Left hindlimb (tissue), 1 donor: Measurements from ENCODE around the gene PPM1L.
"Not testable (repeated sequence)": the region's sequence is repeated elsewhere in the genome, so short reads cannot be mapped to it uniquely, and the experiment has no call there.

Experiments used
- DNase-seq: peaks from one replicate; pipeline ENCODE4 v3.0.0-alpha.2; 2018

Gene PPM1L

DNA sequence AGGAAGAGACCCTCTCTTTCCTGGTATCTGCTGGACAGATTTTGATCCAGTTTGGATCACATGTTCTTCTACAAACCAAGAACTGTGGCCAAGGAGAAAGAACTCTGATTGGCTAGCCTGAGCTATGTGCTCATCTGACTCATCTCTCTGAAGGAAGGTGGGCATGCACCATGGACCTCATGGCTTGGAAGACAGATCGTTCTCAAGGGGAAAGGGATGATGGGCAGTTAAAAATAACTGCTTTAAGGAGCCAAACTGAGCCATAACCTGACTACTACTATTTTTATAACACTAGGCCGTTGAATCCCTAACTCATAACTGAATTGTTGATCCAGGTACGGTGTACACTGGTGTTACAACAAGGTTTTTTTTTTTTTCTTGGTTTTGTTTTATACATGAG lies 236.7 kb downstream of the PPM1L start:
- DNase-seq, result no peak

DNA sequence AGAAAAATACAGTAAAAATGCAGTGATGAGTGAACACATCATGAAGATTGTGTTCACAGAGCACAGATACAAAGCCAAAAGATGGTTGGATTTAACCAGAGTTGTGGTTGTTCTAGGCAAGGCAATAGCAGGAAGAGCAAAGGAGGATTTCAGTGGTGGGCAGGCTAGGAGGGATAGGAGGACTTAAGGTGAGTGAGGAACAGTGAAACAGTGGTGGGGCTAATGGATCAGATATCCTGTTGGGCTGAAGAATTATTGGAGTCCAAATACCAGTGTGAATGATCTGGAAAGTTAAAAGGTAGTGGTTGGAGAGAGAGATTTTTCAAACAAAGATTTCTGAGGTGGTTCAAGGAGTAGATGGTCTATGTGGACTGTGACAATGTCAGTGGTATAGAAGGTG lies 240.8 kb downstream of the PPM1L start:
- DNase-seq, result no peak

DNA sequence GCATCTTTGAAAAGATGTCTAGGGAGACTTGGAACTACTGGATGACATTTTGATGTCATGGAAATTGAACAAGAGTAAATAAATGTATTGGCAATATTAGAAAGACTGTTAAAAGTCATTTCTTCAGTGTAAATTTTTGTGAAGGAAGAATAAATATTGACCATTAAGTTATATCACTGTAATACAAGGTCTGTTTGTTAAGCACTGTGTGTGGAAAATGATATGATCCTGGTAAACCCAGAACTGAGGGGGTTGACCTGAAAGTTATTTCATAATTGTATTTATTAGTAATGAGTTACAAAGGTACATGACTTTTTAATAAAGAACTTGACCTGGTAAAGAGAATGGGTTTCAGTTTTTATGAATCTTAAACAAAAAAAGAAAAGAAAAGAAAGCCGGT lies 242.6 kb downstream of the PPM1L start:
- DNase-seq, result no peak

DNA sequence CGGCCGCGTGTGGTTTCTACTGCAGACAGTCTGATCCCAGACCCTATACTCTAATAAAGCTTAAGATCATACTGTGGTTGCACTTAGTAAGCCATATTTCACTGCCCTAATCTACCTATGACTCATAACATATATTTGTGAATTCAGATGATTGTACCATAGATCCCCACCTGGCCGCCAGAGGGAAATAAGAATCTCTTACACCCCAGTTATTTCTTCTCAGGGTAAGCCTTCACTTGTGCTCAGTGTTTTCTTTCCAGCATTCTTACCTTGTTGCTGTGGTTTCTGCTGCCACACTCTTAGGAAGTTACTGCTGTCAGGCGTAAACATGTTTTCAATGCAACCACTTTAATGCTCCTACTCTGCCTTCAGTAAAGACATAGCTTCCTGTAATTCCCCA lies 243.2 kb downstream of the PPM1L start:
- DNase-seq, result no peak

DNA sequence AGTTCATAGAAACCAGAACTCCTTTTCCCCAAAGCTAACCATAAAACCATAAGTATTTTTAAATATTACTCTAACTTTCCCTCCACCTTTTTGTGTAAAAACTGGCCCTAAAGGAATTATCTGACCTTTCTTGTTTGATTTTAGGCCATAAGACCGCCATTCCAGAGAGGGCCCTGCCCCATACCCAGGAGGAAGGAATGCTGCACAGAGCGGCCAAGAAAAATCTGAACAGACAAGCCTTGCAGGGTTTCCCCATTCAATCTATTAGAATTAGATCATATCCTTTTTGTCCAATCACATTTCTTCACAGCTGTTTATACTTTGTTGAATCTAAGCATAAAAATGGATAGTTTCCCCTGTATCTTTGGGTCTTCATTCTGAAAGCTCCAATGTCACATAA lies 252.1 kb downstream of the PPM1L start:
- no peak for DNase-seq

DNA sequence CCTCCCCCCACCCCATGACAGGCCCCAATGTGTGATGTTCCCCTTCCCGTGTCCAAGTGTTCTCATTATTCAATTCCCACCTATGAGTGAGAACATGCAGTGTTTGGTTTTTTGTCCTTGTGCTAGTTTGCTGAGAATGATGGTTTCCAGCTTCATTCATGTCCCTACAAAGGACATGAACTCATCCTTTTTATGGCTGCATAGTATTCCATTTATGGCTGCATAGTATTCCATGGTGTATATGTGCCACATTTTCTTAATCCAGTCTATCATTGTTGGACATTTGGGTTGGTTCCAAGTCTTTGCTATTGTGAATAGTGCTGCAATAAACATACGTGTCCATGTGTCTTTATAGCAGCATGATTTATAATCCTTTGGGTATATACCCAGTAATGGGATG lies 254.1 kb downstream of the PPM1L start:
- DNase-seq, result not testable (repeated sequence)

DNA sequence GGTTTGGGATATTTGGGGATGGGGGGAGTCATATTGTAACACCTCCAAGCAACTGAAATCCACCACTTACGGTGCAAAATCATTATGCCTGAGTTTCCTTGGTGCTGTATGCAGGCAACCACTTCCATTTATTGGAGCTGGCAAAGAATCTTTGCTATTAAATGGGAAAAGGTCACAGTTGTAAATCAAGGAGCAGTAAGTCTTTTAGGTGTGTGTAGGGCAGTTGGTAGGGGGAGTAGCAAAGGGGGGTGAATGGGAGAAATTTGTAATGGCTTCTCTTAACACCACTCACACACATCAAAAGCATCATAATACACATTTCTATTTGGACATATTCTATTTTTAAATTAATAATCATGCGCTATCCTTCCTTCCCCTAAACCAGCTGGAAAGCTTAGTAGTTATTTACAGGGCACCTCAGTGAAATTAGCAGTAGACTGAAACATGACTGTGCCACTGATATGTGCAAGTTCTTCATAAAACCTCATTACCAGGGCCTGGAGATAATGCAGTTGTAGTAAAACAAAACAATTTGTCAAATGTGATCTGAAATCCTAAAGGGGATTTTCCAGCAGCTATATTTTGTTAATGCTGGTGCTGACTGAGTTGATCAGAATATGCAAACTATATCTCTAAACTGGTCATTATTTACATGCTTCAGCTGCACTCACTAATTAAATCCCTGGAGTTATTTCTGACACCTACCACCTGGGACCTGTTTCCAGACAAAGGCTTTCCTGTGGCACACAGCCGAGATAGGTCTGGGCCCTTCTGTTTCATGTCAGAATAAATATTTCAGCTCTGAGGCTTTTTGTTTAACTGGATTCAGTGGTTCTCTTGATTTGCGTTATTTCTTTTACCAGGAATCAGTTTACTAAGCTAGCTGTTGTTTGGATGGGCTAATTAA lies 259.1 kb downstream of the PPM1L start:
- no peak for DNase-seq

DNA sequence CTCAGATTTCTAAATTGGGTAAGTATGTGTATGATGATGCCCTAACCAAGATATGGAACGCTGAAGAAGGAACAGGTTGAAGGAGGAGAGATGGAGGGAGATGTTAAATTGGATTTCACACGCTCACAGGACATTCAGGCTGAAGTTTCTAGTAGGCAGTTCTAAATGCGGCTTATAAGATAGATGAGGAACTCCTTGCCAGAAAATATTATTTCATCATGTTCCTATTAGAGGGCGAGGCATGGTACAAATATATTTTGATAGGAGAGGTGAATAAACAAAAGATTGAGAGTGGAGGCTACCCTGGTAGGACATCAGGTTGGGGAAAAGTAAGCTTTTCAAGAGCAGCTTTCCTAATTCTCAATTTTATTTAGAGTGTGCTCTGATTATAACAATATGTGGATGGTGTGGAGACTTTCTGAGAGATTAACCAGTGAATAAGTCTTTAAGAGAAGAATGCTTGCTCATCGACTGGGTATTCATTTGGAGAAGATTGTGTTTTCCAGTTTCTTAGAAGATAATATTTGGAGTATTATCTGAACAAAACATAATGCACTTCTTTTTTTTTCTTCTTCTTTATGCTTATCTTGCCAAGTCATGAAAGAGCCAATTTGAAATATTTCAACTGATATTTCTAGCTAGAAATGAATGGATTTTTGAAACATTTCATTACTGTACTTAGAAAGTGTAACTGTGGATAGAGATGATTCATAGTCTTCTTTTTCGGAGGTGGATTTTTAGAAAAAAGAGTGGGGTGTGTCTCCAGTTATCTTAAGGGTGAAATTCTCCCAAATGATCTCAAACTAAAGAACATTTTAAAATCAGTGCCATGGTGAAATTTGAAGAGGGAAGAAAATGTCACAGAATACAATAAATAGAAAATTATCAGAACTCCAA lies 260.6 kb downstream of the PPM1L start:
- no peak for DNase-seq

DNA sequence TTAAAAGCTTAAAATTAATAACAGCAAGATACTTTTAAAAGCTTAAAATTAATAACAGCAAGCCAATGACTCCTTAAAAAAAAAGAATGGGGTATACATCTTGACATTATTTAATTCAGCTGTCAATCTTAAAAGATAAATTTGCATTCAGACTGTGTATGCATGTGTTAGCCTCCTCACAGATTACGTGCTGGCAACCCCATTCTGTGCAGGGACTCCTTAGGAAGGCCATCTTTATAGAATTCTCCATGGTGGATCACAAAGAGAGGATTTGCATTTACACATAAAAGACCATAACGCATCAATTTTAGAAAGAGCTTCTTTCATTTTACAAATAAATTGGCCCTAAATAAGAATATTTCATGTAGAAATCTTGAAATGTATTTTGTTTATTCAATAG lies 261.9 kb downstream of the PPM1L start:
- no peak for DNase-seq

DNA sequence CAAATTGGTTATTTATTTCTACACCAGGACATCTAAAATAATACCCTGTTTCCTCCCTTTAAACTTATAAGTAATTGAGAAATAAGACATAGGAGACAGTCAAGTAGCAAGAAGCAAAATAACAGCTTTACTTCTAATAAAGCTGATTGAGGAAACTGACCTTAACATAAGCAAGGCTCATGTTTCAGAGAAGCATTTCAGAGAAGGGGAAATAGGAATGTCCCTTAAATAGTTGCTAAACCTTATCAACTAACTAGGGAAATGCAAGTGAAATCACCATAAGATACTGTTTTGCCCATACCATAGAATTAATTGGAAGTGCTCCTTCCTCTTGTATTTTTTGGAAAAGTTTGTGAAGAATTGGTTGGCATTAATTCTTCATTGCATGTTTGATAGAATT lies 264.2 kb downstream of the PPM1L start:
- no peak for DNase-seq

DNA sequence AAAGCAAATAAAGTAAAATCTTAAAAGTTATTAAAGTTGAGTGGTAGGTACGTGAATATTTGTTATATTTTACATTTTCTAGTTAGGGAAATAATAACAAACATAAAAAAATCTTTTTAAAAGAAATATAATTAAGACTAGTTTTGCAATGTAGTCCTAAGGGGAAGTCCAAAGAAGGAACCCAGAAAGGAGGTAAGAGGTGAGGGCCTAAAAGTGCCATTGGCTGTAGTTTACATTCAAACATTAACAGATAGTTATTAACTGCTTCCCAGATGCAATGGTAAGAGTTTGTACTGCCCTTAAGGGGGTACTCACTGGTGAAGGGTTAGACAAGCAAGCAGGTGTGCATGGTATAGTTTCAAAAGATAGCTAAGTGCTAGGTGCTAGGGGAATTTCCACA lies 269.9 kb downstream of the PPM1L start:
- DNase-seq, result no peak

DNA sequence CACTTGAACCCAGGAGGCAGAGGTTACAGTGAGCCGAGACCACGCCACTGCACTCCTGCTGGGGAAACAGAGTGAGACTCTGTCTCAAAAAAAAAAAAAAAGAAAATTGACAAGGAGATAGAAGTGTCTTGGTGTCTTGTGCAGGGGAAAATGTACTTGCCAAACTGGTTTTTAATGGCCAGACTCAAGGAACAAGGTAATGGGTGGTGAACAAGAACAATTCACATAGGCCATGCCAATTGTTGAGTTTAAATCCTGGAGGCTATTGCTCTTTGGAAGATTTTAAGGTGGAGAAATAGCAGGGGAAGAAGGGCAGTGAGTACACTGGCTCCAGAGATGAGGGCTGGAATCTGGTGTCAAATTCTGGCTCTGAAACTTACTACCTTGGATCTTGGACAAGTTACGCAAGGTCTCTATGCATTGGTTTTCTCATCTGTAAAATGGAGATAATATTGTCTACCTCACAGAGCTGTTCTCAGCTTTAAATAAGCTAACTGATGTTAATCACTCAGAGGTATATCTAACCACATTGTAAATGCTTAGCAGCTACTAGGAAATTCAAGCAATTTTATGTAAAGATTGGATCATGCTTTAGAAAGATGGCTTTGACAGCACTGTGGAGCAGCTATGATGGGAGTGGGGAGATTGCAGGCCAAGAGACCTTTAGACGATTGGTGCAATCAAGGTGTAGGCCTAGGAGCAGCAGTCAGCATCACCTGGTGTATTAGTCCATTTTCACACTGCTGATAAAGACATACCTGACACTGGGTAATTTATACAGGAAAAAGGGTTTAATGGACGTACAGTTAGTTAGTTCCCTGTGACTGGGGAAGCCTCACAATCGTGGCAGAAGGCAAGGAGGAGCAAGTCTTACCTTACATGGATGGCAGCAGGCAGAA lies 270.8 kb downstream of the PPM1L start:
- DNase-seq, result no peak

DNA sequence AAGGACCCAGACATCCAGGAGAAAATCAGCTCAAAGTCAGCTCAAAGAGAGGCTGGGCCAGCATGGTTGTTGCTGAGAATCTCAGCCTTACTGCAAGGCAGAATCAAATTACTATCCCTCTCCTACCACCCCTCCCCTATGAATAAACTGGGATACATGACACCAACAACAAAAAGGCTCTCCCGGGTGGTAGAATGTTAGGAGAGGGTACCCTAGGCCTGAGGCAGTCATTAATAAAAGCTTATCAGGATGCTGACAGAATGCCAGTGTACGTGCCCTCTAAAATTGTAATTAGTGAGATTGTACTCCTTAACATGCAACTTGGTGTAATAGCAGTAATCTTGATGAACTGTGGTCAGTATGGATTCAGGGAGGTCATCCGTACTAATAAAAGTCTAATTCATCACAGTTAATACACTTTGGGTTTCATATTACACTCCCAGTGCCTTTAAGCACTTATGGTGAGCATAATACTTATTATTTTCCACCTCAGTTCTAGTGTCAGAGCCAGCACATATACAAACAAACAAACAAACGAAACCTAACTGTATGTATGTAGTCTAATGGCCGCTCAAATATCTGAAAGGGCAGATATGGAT lies 272.6 kb downstream of the PPM1L start:
- no peak for DNase-seq

DNA sequence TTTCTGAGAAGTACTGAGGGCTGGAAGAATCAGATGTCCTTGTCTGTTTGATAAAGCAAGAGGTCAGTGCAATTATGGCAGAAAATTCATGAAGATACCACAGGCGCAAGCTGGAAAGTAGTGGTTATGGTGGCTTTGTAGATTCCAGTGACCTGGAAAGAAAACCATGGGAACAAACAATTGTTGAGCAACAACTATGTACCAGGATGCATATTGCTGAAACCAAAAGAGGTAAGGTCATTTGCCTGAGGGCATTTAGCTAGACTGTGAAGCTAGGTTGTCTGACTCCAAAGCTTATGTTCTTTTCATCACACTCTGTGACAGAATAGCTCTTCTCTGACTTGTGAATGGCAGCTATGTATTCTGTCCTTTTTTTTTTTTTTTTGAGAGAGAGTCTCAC lies 275.1 kb downstream of the PPM1L start:
- DNase-seq, result no peak

DNA sequence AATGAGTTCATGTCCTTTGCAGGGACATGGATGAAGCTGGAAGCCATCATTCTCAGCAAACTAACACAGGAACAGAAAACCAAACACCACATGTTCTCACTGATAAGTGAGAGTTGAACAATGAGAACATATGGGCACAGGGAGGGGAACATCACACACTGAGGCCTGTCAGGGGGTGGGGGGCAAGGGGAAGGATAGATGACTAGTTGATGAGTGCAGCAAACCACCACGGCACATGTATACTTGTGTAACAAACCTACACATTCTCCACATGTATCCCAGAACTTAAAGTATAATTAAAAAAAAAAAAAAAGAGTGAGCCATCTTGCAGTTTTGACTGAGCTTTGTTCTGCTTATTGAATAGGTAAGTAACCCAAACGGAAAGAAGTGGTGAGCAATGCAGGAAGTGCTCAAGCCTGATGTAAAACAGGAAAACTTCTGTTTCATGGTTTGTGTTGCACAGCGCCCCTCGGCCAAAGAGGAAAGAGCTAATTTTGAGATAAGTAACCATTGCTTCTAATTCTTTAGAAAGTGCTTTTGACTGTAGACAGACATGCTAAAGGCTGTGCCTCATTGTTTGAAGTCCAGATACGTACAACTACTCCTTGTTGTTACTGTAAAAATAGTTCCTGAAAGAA lies 279.0 kb downstream of the PPM1L start:
- DNase-seq, result not testable (repeated sequence)

DNA sequence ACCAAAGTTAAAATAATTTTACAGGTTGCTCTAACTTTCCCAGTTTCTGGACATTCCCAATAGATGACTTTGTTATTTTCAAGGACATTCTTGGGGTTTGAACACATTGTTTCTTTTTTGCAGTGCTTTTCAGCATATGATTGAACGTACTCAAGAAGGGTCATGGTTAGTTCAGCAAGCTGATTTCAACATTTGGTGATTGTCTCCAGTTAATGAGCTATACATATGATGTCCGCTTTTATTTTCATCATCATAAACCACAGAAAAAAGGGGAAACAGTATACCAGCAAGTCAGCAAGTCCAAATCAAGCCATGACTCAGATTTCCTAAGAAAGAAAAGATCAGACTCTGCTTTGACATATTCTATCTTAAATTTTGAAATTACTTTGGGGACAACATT lies 279.7 kb downstream of the PPM1L start:
- no peak for DNase-seq

DNA sequence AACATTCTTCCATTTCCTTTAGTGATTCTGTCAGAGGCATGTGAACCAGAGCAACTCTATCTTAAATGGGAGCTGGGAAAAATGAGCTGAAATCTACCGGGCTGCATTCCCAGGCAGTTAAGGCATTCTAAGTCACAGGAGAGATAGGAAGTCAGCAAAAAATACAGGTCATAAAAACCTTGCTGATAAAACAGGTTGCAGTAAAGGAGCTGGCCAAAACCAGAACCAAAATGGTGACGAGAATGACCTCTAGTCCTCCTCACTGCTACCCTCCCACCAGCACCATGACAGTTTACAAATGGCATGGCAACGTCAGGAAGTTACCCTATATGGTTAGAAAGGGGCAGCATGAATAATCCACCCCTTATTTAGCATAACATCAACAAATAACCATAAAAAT lies 282.7 kb downstream of the PPM1L start:
- no peak for DNase-seq

DNA sequence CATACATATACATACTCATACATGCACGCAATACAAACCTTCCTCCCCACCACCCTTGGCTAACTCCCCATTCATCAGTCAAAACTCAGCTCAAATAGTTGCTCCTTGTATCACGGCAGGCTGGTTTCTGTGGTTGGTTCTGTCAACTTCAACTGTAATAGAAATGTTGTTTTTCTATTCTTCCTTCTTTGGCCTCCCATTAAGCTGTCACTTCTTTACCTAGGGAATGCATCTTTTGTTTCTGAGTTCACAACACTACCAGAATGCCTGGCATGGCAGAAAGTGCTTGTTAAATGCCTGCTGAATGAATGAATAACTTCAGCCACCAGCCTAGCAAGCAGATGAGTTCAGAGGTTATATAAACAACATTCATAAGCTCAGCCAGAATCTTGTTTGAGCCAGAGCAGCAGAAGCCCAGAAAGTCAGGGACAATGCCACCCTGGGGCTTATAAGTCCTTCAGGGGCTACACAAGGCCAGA lies 286.0 kb downstream of the PPM1L start:
- DNase-seq, result no peak

DNA sequence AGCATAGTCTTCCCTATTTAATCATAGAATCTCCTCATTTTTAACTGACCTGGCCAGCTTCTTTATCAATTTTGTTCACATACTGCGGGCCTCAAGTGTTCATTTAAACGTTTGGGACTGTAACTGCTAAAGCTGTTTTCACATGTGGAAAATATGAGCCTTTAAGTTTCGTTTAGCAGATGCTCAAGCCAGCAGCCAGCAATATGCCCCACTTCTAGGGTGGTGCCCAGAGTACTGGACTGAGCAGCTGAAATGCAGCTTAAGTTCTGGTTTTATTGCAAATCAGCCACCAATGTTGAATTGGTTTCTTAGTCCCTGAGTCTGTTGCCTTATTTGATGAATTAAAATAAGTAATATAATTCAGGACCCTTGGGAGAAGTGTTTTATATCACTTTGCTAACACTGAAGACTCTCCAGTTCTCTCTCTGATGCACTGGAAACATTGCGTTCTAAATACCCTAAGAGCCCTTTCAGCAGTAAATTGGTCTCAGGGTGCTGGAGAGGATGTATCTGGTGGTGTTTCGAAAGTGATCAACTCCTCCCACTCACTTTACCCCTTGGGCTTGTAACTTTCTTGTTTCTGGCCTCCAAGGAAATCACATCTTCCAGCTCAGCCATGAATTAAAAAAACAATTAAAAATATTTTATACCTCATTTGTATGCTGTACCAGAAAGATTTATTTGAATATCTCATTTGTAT lies 287.5 kb downstream of the PPM1L start:
- DNase-seq, result no peak

DNA sequence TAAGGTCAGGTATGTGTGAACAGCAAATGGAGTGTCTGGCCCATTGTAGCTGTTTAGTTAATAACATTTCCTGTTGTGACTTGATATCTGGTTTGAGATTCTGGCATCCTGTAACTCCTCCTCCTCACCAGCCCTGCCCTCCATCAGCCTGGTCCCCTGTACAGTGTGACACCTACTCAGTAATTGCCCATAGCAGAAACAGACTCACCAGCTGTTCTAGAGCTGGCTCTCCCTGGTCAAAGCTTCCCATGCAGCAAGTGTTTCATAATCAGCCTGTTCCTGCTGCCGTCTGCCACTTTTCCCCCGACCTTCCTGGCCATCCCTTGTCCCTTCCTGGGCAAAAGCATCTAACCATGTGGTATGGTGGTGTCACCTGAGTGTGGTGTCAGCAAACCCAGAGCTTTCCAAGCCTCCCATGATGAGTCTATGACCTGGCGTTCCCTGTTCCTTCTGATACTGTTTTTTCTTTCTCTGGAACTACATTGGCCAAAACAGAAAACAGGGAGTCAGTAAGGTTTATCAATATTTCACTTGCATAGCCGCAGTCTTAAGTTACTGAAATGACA lies 293.7 kb downstream of the PPM1L start:
- no peak for DNase-seq

DNA sequence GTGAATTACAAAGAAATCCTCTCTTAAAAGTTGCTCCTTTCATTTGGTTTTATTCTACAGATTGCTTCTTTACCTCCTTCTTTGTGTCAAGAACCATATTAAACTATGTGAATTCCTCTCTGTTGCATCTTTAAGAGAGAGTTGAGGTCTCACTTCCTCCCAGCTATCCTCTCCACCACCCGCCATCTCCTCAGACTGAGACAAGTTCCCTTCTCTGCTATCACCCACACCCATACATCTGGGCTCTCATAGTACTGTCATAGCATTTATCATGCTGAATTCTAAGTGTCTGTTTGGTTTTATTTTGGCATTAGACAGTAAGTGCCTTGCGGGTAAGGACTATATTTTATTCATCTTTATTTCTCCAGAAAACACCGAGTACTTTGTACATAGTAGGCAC lies 294.9 kb downstream of the PPM1L start:
- DNase-seq, result no peak
